Vagina (tissue), 2 donors: Measurements from ENCODE around the gene ULK4.

Source experiments
- POLR2A ChIP-seq, 2 donors: fragments of 450-650 bp; IDR thresholded peaks; one replicate each; pipeline ENCODE4 v1.6.1; 2017; ENCODE audit warnings: antibody characterized with exemption in 2 of 2, mild to moderate bottlenecking in 2 of 2, moderate library complexity in 2 of 2
- TF ChIP-seq, protein P1 (sequence below), 3 experiments: fragments of 450-650 bp in 2 of 3; fragments of 200-600 bp in 1 of 3; sonication (generic) in 1 of 3; IDR thresholded peaks; one replicate each; pipeline ENCODE4 v1.5.1; 2017 to 2019; ENCODE audit warnings: antibody characterized with exemption in 3 of 3, mild to moderate bottlenecking in 2 of 3, moderate library complexity in 2 of 3

DNA sequence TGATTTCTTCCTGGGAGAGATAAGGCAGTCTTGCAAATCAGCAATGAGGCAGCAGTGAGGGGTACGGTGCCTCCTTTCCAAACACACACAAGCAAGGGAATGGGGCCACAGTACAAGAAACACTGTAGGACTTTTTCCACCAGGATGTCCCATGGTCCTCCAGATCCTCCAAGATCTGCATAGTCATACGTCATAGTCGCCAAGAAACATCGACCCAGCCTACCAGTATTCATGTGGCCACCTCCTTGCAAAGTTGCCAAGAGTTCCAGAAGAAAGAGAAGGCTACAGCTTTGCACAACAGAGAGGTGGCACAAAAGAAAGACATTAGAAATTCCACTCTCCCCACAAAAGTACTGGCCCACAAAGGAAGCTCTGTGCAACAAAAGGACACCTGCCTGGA is 504.7 kb downstream of the ULK4 start:
- TF ChIP-seq, protein P1, sequence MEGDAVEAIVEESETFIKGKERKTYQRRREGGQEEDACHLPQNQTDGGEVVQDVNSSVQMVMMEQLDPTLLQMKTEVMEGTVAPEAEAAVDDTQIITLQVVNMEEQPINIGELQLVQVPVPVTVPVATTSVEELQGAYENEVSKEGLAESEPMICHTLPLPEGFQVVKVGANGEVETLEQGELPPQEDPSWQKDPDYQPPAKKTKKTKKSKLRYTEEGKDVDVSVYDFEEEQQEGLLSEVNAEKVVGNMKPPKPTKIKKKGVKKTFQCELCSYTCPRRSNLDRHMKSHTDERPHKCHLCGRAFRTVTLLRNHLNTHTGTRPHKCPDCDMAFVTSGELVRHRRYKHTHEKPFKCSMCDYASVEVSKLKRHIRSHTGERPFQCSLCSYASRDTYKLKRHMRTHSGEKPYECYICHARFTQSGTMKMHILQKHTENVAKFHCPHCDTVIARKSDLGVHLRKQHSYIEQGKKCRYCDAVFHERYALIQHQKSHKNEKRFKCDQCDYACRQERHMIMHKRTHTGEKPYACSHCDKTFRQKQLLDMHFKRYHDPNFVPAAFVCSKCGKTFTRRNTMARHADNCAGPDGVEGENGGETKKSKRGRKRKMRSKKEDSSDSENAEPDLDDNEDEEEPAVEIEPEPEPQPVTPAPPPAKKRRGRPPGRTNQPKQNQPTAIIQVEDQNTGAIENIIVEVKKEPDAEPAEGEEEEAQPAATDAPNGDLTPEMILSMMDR (IDR thresholded peaks at IDR 0.05) = no peak
- TF ChIP-seq POLR2A (IDR thresholded peaks at IDR 0.05) = no peak
